GM18526 (cell line): ENCODE data around the gene COL11A1.

ENCODE experiments used
- POLR2A ChIP-seq: IDR thresholded peaks from 3 replicates; pipeline ENCODE4 v1.6.1; 2011; ENCODE audit not compliant: insufficient read length; ENCODE audit errors: extremely low read depth

The COL11A1 gene

GRCh38 chr1:102875756-102876155 lies 232.6 kb downstream of the COL11A1 start:
- no peak for TF ChIP-seq POLR2A

- no peak for TF ChIP-seq POLR2A
These were observed 235.8 kb downstream of the COL11A1 start for GRCh38 chr1:102872526-102872925.

GRCh38 chr1:102872097-102872496 lies 236.2 kb downstream of the COL11A1 start:
- TF ChIP-seq POLR2A = no peak

GRCh38 chr1:102863704-102864103 lies 244.6 kb downstream of the COL11A1 start:
- TF ChIP-seq POLR2A = no peak

- no peak for TF ChIP-seq POLR2A
These were observed 247.1 kb downstream of the COL11A1 start for GRCh38 chr1:102861247-102861646.

GRCh38 chr1:102858695-102859094 lies 249.6 kb downstream of the COL11A1 start:
- no peak for TF ChIP-seq POLR2A

GRCh38 chr1:102857251-102857650 lies 251.1 kb downstream of the COL11A1 start:
- no peak for TF ChIP-seq POLR2A

GRCh38 chr1:102853701-102854187 lies 254.6 kb downstream of the COL11A1 start:
- no peak for TF ChIP-seq POLR2A

GRCh38 chr1:102853136-102853535 lies 255.2 kb downstream of the COL11A1 start:
- no peak for TF ChIP-seq POLR2A

GRCh38 chr1:102852613-102853012 lies 255.7 kb downstream of the COL11A1 start:
- no peak for TF ChIP-seq POLR2A

- no peak for TF ChIP-seq POLR2A
These were observed 256.7 kb downstream of the COL11A1 start for GRCh38 chr1:102851616-102852015.

GRCh38 chr1:102842606-102843005 lies 265.7 kb downstream of the COL11A1 start:
- no peak for TF ChIP-seq POLR2A

GRCh38 chr1:102840741-102841140 lies 267.6 kb downstream of the COL11A1 start:
- no peak for TF ChIP-seq POLR2A

- no peak for TF ChIP-seq POLR2A
These were observed 270.3 kb downstream of the COL11A1 start for GRCh38 chr1:102838016-102838415.

GRCh38 chr1:102837551-102837950 lies 270.8 kb downstream of the COL11A1 start:
- no peak for TF ChIP-seq POLR2A

- TF ChIP-seq POLR2A = no peak
These were observed 271.3 kb downstream of the COL11A1 start for GRCh38 chr1:102836991-102837390.

GRCh38 chr1:102834688-102835320 lies 273.5 kb downstream of the COL11A1 start:
- no peak for TF ChIP-seq POLR2A
